HG02943 (cell line): ENCODE results near the gene SLC1A1.

Source experiments
- ATAC-seq: cut with Tn5 transposase; IDR thresholded peaks from one replicate; pipeline ENCODE4 v1.9.1; 2021; ENCODE audit warnings: mild to moderate bottlenecking, low read depth, moderate library complexity; ENCODE audit not compliant: unreplicated experiment

The SLC1A1 gene

DNA sequence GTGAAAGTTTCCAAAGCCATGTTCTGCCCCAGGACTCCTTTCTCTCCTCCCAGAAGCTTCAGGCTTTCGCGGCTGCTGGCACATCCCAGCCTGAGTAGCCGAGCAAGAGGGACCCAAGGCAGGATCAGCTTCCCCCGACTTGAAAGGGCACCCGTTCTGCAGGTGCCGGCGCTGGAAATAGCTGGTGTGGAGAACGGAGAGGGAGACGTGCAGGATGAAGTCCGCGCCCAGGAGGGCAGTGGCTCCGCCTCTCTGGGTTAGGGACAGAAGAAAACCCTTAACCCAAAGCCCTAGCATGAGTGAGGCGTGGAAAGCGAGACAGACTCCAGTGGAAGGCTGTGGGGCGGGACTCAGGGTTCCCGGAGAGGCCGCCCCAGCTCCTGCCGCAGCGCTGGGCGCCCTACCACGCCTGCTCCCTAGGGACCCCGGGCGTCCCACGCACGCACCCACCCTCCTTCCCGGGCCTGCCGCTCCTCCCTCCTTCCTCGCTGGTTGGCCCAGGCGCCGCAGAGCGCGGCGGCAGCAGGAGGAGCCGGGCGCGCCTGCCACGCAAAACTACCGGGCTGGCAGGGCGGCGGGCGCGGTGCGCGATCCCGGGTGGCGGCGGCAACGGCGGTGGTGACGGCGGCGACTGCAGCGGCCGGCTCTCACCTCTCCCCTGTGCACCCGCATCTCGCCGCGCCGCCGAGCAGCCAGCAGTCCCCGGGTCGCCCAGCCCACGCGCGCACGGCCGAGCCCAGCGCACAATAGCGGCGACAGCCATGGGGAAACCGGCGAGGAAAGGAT, at the start of gene SLC1A1:
SLC1A1 (plus strand) TSS at position 550 of the 786 bp plus-strand sequence; CDS start at position 762, 212 bp downstream.
- peak; percentile 72 for ATAC-seq

DNA sequence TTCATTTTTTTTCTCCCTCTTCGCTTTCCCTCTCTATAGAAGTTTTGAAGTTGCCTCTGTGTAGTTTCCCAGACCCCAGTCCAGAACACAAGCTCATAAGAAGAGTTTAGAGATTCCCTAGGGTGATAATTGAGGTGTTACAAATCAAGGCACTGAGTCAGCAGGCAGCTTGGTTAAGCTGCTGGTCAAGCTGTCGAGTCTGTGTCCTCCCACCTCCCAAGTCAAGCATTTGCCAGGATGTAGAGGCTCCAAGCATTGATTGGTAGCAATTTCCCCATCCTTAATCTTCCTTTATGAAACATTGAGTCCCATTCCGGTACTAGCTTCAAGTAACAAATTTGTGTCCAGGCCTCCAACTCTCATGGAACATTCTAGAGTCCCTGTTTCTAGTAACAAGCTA, 47.5 kb upstream of the SLC1A1 start:
- ATAC-seq = no peak

DNA sequence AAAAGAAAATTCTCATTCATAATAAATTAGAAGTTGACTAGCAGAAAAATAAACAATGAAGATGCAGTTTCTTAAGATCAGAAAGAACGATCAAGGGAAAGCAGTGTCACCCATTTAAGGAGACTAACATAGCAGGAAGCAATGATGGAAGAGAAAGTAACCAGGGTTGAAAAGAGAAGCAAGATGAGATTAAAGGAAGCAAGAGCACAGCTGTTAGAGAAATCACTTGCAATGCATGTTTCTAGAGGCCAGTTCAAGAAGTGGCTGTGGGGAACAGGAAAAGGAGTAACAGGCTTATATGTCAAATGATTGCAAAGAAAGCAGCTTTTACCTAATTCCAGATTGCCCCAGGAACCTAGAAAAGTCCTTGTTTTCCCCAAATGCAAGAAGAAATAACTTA, 46.8 kb upstream of the SLC1A1 start:
- no peak for ATAC-seq

DNA sequence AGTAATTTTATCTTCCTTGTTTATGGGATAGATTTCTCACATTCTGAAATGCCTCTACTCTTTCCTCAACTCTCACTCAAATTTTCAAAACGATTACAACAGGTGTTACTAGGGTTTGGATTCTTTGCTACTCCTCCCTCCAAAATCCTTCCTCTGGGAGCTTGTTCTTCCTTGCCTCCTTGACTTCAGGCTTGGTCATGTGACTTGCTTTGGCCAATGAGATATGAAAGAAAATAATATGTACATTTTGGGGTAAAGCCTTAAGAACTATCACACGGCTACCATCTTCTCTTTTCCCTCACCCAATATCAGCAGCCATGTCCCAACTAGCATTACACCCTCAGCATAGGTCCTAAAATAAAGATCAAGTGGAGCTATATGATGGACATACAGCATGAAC, 28.8 kb upstream of the SLC1A1 start:
- ATAC-seq = no peak

DNA sequence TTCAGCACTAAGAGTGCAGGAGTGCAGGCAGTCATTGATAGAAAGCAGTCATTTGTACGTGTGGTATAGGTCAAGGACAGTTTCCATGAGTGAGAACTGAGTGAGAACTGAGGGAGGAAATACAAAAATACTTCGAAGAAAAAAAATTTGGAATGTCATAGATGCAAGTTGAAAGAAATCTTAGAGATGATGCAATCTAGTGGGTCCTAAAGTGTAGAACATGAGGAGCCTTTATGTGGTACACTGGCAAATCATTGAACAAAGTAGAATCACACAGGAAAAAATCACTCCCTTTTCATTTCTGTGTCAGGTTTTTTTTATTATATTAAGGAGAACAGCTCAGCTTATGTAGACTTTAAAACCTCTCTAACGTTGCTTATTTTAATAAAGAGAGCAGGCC, 26.4 kb upstream of the SLC1A1 start:
- no peak for ATAC-seq

DNA sequence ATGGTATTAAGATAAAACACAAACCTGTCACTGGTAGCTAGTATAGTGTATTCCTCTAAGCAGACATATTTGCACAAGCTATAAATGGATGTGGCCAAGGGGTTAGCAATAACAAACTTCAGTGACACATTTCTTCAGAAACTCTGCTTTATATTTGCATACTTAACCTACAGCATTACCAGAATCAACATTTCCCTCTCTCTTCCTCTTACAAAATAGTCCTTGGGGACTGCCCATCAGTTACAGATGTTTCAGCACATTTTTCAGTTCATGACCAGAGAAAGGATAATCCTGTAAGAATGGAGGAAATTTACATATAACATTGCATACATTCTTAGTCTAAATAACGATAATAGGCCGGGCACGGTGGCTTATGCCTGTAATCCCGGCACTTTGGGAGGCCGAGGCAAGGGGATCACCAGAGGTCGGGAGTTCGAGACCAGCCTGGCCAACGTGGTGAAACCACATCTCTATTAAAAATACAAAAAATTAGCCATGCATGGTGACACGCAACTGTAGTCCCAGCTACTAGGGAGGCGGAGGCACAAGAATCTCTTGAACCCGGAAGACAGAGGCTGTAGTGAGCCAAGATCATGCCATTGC, 25.3 kb upstream of the SLC1A1 start:
- peak; percentile 96 for ATAC-seq

DNA sequence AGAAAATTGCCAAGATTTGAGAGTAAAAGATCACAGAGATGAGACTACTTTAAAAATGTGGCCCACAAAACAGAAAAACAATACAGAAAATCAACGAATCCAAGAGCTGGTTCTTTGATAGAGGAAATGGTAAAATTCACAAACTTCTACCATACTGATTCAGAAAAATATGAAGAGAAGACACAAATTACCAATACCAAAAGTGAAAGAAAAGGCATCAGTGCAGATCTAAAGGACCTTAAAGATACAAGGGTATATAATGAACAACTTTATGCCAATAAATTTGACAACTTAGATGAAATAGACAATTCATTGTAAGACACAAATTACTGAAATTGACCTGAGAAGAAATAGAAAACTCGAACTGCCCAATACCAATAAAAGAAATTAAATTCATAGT, 24.4 kb upstream of the SLC1A1 start:
- ATAC-seq = no peak

DNA sequence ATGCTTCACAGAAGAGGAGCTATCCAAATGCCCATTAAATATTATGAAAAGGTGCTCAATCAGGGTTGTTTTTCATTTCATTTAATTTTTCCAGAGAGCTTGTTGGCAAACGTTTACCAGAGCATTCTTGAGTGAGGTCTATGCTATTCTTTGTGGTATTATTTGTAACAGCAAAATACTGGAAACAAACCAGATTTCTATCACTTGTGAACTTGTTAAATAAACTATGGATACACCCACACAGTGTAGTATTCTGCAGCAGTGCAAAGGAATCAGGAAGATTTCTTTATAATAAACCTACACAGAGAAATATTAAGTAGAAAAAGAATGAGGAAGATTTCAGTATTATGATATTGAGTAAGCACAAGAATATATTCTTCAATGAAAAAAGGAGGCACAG, 15.0 kb upstream of the SLC1A1 start:
- no peak for ATAC-seq

DNA sequence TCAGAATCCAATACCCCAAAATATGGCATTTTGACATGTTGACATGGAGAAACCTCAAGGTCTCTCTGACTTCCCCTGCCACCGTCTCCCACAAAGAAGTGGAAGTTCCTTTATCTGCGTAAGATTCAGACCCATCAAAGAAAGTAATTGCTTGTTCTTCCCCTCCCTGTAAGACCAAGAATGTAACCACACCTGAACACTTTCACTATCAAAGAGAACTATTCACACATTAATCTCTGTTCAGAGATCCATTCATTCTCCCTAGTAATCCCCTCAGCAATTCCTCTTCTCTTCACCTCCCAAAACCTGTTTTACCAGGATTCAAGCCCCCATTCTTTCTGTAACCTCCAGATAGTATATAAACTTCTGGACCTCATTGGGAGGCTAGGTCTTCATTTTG, 4.1 kb upstream of the SLC1A1 start:
- ATAC-seq = no peak

DNA sequence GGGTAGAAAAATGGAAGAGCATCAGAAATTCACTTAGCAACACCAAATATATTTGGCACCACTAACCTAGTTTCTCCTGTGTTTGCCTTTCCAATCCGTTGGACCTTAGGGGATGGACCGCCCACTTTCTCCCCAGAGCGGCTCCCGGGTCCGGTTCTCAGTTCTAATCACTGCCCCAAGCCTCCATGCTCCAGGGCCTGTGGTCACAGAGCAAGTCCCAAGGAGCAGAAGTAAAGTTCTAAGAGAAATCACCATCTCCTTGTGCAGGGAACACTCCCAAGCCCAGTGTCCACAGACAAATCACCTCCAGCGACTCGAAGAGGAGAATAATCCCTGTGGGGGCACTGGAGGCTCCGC, 728 bp upstream of the SLC1A1 start:
- peak; percentile 2 for ATAC-seq

DNA sequence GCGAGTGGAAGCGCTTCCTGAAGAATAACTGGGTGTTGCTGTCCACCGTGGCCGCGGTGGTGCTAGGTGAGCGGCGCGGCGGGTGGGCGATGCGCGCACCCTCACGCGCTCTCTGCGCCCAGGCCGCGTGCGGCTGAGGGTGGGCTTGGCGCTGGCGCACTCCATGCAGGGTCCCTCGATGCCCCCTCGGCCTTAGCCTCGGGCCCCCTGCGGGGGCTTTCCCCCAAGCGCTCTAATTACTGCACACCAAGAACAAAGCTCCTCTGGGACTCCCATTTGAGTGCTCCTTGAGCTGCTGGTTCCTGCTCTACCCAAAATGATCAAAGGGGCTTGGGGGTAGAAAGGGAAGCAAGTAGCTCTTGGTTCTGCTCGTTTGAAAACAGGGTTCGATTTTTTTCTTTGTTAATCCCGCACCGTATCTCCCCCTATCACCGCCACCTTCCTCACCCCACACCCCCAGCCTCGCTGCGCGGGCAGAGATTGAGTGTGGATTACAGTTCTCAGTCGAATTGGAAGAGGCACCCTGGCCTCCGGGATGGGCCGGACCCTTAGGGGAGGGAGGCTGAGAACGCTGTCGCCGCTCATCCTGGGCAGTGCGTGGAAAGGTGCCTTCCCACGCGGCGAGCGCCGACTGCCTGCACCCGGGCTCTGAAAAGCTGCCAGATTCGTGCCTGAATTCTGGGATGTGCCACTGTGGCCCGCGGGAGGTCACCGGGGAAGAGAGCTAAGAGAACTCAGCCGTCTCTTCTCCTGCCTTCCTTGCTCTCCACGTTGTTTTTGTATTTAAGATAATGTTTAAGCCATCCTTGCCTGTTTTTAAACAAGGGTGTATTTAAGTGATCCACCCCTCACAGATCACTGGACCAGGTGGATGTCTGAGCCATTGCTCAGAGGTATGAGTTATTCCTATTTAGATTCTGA, 697 bp downstream of the SLC1A1 start:
- ATAC-seq = peak; percentile 11

DNA sequence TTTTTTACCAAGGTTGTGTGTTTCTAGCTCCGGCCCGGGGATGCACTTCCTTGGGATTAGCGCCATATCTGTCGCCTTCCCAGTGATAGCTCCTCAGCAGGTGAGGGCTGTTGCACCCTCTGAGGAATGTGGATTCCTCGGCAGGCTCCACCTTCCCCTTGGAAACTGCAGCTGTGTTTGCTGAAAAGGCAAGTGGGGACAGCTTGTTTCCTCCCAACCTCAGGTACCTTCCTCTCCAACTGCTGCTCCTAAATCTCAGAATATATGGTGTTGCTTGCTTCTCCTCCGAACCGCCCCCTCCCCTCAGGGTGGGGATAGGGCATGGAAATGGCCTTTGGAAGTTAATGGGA, 1.3 kb downstream of the SLC1A1 start:
- ATAC-seq = no peak

DNA sequence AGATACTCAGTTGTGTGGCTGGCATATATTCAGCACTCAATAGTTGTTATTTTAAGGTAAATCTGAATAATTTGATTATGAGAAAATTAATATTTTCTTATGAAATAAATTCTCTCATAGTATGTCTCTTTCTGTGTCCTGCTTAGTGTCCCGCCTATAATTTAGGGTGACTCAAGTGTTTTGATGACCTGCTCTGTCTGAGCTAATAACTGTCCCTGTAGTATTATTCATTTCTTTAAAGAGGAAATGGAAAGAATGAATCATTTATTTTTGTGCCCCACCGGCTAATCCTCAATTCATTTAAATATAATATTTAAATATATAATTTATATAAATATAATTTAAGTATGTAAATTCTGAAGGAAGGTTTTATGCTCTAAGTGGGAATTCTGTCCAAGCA, 4.1 kb downstream of the SLC1A1 start:
- no peak for ATAC-seq

DNA sequence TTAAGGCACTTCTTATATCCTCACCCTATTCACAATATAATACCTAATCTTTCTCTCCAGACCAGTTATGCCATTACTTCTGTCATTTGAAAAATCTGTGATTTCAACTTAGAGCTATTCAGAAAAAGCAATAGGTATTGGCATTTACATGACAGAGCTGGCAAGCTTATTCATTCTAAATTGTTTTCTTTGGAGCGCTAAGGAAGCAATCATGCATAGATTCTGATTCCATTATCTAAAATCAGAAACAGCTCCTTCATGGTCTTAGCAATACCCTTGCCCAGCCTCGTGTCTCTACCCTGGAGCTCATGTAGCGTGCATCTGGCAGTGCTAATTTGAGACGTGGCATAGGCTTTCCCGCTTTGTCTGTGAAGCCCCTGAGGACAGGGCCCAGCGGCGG, 4.5 kb downstream of the SLC1A1 start:
- ATAC-seq = no peak

DNA sequence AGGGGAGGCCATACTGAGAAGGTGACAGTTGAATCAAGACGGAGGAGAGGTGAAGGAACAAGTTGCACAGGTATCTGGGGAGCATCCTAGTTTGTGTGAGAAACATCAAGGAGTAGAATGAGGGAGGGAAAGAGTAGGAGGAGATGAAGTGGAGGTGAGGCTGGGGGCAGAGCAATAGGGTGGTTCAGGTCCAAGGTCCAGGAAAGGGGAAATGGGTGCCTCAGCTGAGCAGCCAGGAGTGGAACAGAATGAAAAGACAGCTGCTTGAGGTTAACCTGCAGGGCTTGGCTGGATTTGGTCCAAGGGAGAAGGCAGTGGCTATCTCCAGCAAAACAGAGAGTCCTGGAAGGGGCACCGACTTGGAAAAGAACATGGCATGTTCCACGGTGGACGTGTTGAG, 5.3 kb downstream of the SLC1A1 start:
- no peak for ATAC-seq

DNA sequence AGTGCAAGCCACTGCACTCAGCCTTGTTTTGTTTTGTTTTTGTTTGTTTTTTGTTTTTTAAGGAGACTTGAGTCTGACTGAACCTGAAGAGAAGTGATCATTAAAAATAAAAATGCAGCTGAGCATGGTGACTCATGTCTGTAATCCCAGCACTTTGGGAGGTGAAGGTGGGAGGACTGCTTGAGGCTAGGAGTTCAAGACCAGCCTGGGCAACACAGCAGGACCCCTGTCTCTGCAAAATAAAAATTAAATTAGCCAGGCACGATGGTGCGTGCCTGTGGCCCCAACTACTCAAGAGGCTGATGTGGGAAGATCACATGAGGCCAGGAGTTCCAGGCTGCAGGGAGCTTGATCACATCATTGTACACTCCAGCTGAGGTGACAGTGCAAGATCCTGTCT, 6.2 kb downstream of the SLC1A1 start:
- ATAC-seq = no peak

DNA sequence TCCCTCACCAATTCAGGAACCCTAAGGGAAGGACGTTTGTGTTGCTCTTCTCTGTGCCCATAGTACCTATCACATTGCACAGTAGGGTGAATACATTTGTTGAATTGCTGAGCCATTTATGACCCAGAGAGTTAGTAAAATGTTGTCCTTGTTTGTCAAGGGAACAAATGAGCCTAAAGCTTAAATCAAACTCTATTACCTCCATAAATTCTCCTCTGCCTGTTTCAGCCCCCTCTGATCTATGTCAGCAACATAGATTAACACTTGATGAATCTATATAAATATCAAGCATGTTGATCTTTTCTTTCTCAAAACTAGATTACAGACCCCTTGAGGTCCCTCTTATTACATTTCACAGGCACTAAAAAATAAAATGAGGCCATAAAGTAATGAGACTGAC, 7.1 kb downstream of the SLC1A1 start:
- ATAC-seq = no peak

DNA sequence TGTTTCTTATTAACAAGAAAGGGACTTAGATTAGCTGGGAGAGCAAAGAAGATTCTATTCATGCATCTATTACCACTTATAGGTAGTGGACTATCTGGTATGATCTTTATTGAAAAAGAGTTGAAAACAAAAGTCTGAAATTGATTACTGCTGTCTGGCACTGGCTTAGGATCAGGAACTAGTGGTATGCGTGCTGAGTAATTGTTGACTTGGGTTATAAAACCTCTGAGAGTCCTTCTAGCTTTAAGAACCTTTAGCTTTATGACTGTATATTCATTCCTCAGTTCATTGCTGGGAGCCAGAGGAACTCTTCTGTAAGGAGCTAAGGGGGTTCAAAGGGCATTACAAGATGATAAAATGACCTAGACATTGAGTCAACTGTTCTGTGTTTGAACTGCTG, 7.6 kb downstream of the SLC1A1 start:
- no peak for ATAC-seq

DNA sequence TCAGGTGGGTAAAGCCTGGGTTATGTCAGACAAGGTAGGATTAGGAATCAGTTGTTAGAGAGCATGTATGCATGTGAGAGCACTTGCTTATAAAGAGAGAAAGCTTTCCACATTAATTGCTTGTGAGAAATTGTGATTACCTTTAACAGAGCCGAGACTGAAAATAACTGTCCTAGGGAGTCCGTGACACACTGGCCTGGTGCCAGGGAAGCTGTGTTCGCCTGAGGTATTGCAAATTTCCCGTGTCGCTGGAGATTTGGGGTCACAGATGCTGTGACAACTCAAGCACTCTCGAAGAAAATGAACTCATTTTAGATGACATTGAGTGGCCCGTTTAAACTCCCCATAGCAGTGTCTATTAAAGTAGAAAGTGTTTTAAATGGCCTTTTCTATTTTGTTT, 9.6 kb downstream of the SLC1A1 start:
- ATAC-seq = no peak

DNA sequence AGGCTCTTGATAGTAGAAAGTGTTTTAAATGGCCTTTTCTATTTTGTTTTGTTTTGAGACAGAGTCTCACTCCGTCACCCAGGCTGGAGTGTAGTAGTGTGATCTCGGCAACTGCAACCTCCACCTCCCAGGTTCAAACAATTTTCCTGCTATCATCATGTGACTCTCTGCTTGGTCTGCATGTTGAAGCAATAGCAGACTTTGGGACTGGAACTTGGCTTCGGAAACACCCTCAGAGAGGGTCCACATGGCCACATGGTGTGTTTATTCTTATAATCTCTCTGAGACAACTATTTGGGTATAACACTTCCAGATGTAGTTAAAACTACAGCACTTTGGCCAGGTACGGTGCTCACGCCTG, 10.9 kb downstream of the SLC1A1 start:
- no peak for ATAC-seq

DNA sequence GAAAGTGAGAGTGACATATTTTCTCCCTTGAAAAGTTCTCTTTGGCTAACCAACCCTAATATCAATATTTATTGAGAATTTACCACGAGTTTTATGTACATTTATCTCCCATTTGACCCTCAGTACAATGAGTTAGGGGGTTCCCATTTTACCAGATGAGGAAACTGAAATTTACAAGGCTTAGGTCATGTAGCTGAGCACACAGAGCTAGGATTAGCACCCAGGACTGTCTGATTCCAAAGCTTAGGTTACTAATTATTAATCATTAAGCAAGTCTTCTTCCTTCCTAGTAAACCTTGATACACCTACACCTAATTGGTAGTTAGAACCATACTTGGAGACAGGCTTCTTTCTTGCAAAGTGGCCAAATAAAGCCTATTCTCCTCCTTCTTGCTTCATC, 12.2 kb downstream of the SLC1A1 start:
- no peak for ATAC-seq

DNA sequence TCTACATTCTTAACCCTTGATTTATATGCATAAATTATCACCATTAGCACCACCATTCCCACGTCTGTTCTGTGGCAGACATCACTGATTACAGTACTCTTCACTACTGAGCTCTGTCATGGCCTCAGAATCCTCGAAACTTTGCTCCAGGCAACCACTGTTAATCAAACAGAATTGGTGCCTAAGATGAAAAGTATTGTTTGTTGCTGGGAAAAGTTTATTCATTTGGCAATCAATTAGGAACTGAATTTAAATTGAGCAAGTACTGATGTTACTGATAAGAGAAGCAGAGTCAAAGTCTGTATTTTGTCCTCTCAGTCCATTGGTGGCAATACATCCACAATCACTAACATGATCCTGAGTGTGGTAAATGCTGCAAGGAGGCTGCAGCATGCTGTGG, 12.8 kb downstream of the SLC1A1 start:
- no peak for ATAC-seq
